Measurements from ENCODE around the gene GFRA1.

- TF ChIP-seq CTCF (IDR thresholded peaks at IDR 0.05) (no peak), POLR2A (IDR thresholded peaks at IDR 0.05) (no peak), EP300 (IDR thresholded peaks at IDR 0.05) (no peak), POLR2AphosphoS5 (IDR thresholded peaks at IDR 0.05) (no peak)
Measured at GRCh38 chr10:116178086-116178605, 94.9 kb downstream of the GFRA1 start.
